T47D (cell line): Measurements from ENCODE around the gene GALNT2.
A peak's percentile ranks its signal among the peaks of the same experiment; 100 is the strongest.

Experiments used
- DNase-seq, 2 experiments: peaks; one replicate each; pipeline versions ENCODE4 v3.0.0 to v3.0.0-alpha.2; 2011 to 2012; ENCODE audit warnings: low read depth in 1 of 2, low spot score in 1 of 2
- JUND ChIP-seq: IDR thresholded peaks from 2 replicates; pipeline ENCODE4 v1.6.1; 2012; ENCODE audit warnings: low read depth
- in situ Hi-C: cut with HindIII; loops from 2 replicates; pipeline ENCODE4 v1.10.0; 2016; ENCODE audit warnings: low sequenced_read_pairs, low pct_unique_long_range_greater_than_20kb

GALNT2 gene

GRCh38 chr1:230080822-230081221 lies 13.8 kb downstream of the GALNT2 start:
- no peak for DNase-seq
- no peak for TF ChIP-seq JUND
- in situ Hi-C loops = no loop called here

GRCh38 chr1:230081751-230082150 lies 14.7 kb downstream of the GALNT2 start:
- TF ChIP-seq JUND = no peak
- DNase-seq = no peak
- in situ Hi-C loops = no loop called here

- in situ Hi-C loops = no loop called here
- no peak for DNase-seq
- no peak for TF ChIP-seq JUND
These were observed 15.2 kb downstream of the GALNT2 start for GRCh38 chr1:230082211-230082610.

GRCh38 chr1:230083053-230083452 lies 16.0 kb downstream of the GALNT2 start:
- DNase-seq = no peak
- in situ Hi-C loops = no loop called here
- TF ChIP-seq JUND = no peak

GRCh38 chr1:230083746-230084407 lies 16.8 kb downstream of the GALNT2 start:
- in situ Hi-C loops = no loop called here
- DNase-seq = no peak
- TF ChIP-seq JUND = no peak

- peak; percentile 76 to 88 for DNase-seq
- peak; percentile 92 for TF ChIP-seq JUND
- in situ Hi-C loops = no loop called here
These were observed 17.6 kb downstream of the GALNT2 start for GRCh38 chr1:230084408-230085177.

- TF ChIP-seq JUND = no peak
- peak in 1 of 2 experiments; percentile 13 for DNase-seq
These were observed 18.1 kb downstream of the GALNT2 start for GRCh38 chr1:230085178-230085515.

GRCh38 chr1:230086151-230086550 lies 19.1 kb downstream of the GALNT2 start:
- no peak for DNase-seq
- no peak for TF ChIP-seq JUND
- in situ Hi-C loops = no loop called here

More at GRCh38 chr1:230085178-230085515, 18.1 kb downstream of the GALNT2 start:
- in situ Hi-C loops = no loop called here

- TF ChIP-seq JUND = no peak
- peak in 1 of 2 experiments; percentile 47 for DNase-seq
- in situ Hi-C loops = no loop called here
These were observed 20.1 kb downstream of the GALNT2 start for GRCh38 chr1:230087028-230087716.

- in situ Hi-C loops = no loop called here
- DNase-seq = no peak
- TF ChIP-seq JUND = no peak
These were observed 20.7 kb downstream of the GALNT2 start for GRCh38 chr1:230087717-230088105.

- in situ Hi-C loops = no loop called here
- peak in 1 of 2 experiments; percentile 56 for DNase-seq
- no peak for TF ChIP-seq JUND
These were observed 23.2 kb downstream of the GALNT2 start for GRCh38 chr1:230090194-230090711.

- no peak for DNase-seq
These were observed 24.6 kb downstream of the GALNT2 start for GRCh38 chr1:230091473-230092231.

More at GRCh38 chr1:230091473-230092231, 24.6 kb downstream of the GALNT2 start:
- no peak for TF ChIP-seq JUND
- in situ Hi-C loops = no loop called here
